Measurements from ENCODE around the gene KLF18. TPM values are rescaled to one million over a fixed set of nuclear protein-coding genes. Genes with fewer than 3 reads are reported as not detected.

Gene KLF18
- total and polyA plus RNA-seq, 2 donors (not counting 3 experiments of a cell fraction or from before 2014, with no cell fraction given), result not detected

DNA sequence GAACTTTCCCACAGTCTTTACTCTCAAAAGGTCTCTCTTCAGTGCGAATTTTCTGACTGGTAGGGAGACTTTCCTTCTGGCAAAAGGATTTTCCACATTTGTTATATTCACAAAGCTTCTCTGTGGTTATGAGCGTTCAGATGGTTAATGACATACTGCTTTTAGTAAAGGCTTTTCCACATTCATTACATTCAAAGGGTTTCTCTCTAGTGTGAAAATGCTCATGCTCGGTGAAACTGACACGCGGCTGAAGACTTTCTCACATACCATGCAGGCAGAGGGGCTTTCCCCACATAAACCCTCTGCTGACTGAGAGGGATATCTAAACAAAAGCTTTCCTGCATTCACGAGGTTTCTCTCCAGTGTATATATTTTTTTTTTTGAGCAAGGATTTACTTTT, 9.9 kb upstream of the KLF18 start:
- DNase-seq (ENCODE audit: low read depth, low spot score), result no peak
- no peaks in the 10 kb centered on the region for H3K4me1 ChIP-seq (ENCODE audit: control insufficient read depth, extremely low read depth, insufficient read depth, low read length)
- BruUV-seq (replicated peaks), result no TSS peak
- dilution Hi-C loops (cut with MboI; ENCODE audit: extremely low pct_ligation_motif_present, low sequenced_read_pairs), result no loop called here
- H3K36me3 ChIP-seq (ENCODE audit: control insufficient read depth in 2 of 2, extremely low read depth in 1 of 2, insufficient read depth in 2 of 2, low read length in 2 of 2), result no peaks in the 10 kb centered on the region
- no peaks in the 10 kb centered on the region for H3K9me1 ChIP-seq (replicated peaks; ENCODE audit: control insufficient read depth, extremely low read depth, insufficient read depth, low read length)
- CTCF ChIA-PET, result interaction anchor here (0.7 to 1.2 kb wide), 3 partner anchors 13 to 42 kb away, joined by 3 read pairs; no protein-coding TSS in a partner anchor
- peaks cover 0 to 4% of the 10 kb centered on the region in 2 experiments for H3K27me3 ChIP-seq (ENCODE audit: control insufficient read depth in 2 of 2, insufficient read depth in 2 of 2, low read length in 2 of 2)
- no peak for FAIRE-seq
- no peak overlapping the region for H2AFZ ChIP-seq (ENCODE audit: low read depth, low read length)
- H3K9ac ChIP-seq (replicated peaks; ENCODE audit: extremely low read depth, insufficient read depth, low read length), result no peak overlapping the region
- POLR2A ChIA-PET, result no interaction called here
- intact Hi-C loops (cut with micrococcal nuclease), result no loop called here
- no peak overlapping the region for H3K4me3 ChIP-seq (replicated peaks in 1 of 3; ENCODE audit: insufficient read depth in 1 of 3, low read depth in 1 of 3, low read length in 3 of 3)
- TF ChIP-seq POLR2AphosphoS5 (IDR thresholded peaks at IDR 0.05; ENCODE audit: insufficient read depth, low read depth, low read length) (no peak), MYC (IDR thresholded peaks at IDR 0.05; ENCODE audit: low read depth, low read length) (no peak), POLR2A (IDR thresholded peaks at IDR 0.05; ENCODE audit: low read depth, low read length) (no peak), FOS (IDR thresholded peaks at IDR 0.05; ENCODE audit: borderline replicate concordance, insufficient read depth, low read length) (no peak), EZH2 (IDR thresholded peaks at IDR 0.05; ENCODE audit: borderline replicate concordance, low read depth, low read length, severe bottlenecking) (no peak), GATA2 (IDR thresholded peaks at IDR 0.05; ENCODE audit: insufficient read depth, insufficient read length, low read depth, low read length) (no peak), JUN (IDR thresholded peaks at IDR 0.05; ENCODE audit: borderline replicate concordance, insufficient read depth, insufficient read length, low read depth) (no peak), CTCF (IDR thresholded peaks at IDR 0.05; ENCODE audit: extremely low read depth in 1 of 2, insufficient read depth in 1 of 2, low read depth in 1 of 2, low read length in 2 of 2) (no peak)
- TF ChIP-seq, protein P1, sequence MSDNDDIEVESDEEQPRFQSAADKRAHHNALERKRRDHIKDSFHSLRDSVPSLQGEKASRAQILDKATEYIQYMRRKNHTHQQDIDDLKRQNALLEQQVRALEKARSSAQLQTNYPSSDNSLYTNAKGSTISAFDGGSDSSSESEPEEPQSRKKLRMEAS (IDR thresholded peaks at IDR 0.05; ENCODE audit: insufficient read depth, insufficient read length), result no peak
- H3K27ac ChIP-seq (ENCODE audit: insufficient read depth, low read depth, low read length), result no peak overlapping the region
- no peaks in the 10 kb centered on the region for H4K20me1 ChIP-seq (replicated peaks; ENCODE audit: control insufficient read depth, extremely low read depth, insufficient read depth, low read length)
- no peaks in the 10 kb centered on the region for H3K9me3 ChIP-seq (replicated peaks; ENCODE audit: control insufficient read depth, insufficient read depth, low read length)
- H3K4me2 ChIP-seq (ENCODE audit: insufficient read depth, low read length), result no peak overlapping the region
- H3K79me2 ChIP-seq (ENCODE audit: control insufficient read depth, insufficient read depth, low read length), result no peaks in the 10 kb centered on the region

Data from endothelial cell of umbilical vein (primary cell).